Activated gamma-delta T cell (primary cell): ENCODE results near the gene MPC1.
A peak's percentile ranks its signal among the peaks of the same experiment; 100 is the strongest.
"Not testable (repeated sequence)": the region's sequence is repeated elsewhere in the genome, so short reads cannot be mapped to it uniquely, and the experiment has no call there.

Experiments used
- DNase-seq: peaks from one replicate; lab custom pipeline; 2025; lab: John Stamatoyannopoulos, UW

MPC1 gene

GRCh38 chr6:166344921-166345320, 37.8 kb downstream of the MPC1 start:
- DNase-seq, result not testable (repeated sequence)

DNA sequence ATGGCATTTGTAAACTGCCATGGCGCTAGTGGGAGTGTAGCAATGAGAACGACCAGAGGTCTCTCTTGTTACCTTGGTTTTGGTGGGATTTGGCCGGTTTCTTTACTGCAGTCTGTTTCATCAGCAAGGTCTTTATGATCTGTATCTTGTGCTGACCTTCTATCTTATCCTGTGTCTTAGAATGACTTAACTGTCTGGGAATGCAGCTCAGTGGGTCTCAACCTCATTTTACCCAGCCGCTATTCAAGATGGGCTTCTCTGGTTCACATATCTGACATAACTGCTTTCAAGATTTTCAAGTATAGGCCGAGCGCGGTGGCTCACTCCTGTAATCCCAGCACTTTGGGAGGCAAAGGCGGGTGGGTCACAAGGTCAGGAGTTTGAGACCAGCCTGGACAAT, 38.5 kb downstream of the MPC1 start:
- no peak for DNase-seq

- no peak for DNase-seq
Observed at GRCh38 chr6:166343150-166343487, 39.6 kb downstream of the MPC1 start.

GRCh38 chr6:166342349-166343149, 40.2 kb downstream of the MPC1 start, which contains the start of gene SFT2D1:
SFT2D1 (minus strand) TSS chr6:166342545; CDS start chr6:166342481, 64 bp downstream.
- DNase-seq, result peak; percentile 53

DNA sequence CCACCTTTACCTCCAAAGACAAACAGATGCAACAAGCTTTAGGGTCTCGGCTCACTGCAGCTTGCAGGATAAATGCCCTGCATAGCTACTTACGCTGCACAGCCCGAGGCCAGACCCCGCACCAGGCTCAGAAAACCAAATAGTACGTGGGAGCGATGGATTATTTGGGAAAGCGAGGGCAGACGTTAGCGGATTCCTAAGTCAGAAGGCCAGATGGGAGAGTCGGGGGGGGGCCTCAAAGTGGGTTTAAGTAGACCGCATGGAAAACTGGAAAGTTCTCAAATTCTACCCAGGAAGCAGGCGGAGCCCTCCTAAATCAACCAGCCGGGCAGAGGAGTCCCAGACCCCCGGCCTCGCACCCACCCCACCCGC, 40.8 kb downstream of the MPC1 start:
- no peak for DNase-seq

DNA sequence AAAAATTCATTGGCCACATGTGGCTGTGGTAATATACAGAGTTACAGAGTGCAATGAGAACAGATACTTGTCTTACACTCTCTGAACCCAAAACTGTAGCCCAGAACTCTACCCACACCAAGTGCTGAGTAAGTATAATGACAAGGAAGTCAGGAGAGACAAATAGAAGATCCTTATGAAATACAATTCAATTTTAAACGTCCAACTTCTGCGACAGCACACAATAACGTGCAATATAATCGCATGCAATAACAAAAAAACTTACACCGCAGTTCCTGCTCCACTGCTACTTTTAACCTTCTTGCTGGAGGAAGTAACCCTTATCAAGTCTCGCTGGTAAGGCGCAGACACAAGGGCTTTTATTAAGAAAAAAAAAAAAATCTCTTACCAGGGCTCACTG, 41.3 kb downstream of the MPC1 start:
- DNase-seq, result no peak

DNA sequence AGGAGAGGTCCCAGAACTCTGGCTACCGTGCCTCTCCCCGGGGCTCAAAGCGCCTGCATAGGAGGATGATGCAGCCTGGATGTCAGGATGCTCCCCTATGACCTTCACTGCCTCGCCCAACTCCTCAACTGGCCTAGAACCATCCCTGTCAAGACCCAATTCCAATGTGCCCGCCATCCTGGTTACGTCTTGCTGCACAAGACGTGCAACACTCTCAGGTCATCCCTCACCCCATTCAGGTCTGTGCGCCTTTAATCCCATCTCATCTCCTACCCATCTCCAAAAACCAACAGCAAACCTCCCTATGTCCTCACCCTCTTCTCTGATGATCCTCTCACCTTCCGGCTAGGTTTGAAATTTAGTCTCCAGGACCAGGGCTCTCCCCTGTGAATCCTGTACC, 43.9 kb downstream of the MPC1 start:
- DNase-seq, result no peak

GRCh38 chr6:166336847-166337246, 45.9 kb downstream of the MPC1 start:
- no peak for DNase-seq

DNA sequence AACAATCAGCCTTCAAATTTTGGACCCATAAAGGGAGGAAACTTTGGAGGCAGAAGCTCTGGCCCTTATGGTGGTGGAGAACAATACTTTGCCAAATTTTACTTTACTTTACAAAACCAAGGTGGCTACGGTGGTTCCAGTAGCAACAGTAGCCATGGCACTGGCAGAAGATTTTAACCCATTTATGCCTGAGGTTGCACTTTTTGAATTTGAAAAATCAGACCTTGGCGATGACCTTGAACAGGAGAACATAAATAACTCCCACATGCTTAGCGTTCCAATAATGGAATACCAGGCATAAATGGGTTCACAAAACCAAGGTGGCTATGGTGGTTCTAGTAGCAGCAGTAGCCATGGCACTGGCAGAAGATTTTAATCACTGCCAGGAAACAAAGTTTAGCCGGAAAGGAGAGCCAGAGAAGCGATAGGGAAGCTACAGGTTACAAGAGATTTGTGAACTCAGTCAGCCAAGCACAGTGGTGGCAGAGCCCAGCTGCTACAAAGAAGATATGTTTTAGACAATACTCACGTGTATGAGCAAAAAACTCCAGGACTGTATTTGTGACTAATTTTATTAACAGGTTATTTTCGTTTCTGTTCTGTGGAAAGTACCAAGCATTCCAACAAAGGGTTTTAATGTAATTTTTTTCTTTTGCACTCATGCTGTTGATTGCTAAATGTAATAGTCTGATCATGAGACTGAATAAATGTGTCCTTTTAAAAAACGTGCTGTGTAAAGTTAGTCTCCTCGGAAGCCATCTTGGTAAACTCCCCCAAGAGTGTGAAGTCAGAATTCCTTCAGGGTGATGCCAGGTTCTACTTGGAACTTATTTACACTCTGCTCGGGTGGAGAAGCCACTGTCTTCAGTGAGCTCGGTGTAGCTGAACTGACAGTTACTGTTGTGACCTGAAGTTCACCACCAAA, 47.1 kb downstream of the MPC1 start:
- no peak for DNase-seq

- DNase-seq, result no peak
Observed at GRCh38 chr6:166334878-166335277, 47.9 kb downstream of the MPC1 start.

DNA sequence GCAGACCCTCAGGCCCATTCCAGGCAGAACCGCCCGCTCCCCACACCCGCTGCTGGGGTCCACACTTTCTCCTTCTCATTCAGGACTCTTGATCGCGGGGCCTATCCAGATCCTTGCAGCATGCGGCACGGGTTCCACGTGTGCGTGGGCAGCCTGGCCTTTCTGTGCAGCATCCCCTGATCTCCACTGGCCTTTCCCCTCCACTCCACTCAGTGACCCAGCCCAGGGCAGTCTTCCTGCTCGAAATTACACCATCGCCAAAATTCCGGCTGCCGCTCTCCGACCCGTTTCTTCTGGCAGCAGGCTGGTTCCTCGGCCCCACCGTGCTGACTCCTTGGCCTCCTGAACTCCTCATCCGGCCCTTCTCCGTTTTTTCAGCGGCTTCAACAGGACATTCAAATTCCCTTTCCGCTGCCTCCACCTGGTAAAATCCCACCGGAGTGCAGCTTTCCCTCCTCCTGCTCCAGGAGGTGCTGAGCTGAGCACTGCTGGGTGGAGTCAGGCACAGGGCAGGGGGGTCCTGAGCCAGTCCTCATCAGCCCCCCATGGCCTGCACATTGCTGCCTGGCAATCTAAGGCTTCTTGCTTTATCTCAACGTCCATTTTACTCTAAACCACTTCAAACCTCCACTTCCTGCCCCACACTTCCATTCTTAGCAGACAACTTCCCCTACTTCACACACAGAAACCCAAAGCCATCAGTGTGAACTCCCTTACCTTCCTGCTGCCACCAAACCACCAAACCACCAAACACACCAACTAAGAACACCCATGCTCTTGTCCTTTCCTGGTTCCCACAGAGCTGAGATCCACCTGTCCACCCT, 49.4 kb downstream of the MPC1 start:
- no peak for DNase-seq

- DNase-seq, result no peak
Observed at GRCh38 chr6:166331503-166332415, 51.0 kb downstream of the MPC1 start.

- DNase-seq, result no peak
Observed at GRCh38 chr6:166330612-166331011, 52.1 kb downstream of the MPC1 start.

DNA sequence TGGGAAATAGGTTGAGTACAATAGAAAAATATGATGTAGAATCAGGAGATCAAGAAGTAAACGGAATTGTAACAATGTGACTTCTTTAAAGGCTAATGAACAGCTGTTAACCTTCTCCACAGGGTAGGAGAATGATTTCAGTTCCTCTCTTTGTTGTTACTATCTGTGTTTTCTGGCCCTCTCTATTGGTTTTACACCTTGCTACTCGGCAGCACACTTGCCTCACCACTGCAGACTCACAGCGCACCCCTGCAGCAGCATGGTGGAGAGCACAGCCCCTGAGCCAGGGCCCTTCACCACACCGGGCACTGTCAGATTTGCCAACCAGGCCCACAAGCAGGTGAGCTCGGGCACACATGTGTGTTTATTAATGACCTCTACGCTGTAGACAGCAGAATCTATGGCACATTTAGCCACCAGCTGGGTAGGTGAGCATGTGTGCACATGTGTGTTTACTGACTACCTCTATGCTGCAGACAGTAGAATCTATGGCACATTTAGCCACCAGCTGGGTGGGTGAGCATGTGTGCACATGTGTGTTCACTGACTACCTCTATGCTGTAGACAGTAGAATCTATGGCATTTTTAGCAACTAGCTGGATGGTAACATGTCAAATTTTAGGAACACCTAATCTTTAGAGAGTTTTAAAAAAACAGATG, 57.2 kb downstream of the MPC1 start:
- no peak for DNase-seq

DNA sequence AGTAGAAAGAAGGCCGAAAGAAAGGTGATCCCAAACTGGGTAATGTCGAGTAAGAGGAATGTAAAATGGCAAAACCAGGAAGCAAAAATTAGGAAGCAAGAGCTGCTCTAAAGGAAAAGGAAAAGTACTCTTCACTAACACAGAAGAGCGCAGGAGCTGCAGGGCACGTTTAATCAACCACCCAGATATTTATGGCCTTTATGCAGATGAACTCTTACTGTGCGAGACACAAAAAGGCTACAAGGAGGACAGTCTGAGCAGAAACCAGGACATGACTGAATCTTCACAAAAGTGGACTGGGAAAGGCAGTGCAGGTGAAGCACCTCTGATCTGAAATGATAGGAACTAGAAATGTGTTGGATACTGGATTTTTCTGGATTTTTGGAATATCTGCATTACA, 59.3 kb downstream of the MPC1 start:
- DNase-seq, result no peak

- DNase-seq, result no peak
Observed at GRCh38 chr6:166318649-166319600, 63.8 kb downstream of the MPC1 start.

DNA sequence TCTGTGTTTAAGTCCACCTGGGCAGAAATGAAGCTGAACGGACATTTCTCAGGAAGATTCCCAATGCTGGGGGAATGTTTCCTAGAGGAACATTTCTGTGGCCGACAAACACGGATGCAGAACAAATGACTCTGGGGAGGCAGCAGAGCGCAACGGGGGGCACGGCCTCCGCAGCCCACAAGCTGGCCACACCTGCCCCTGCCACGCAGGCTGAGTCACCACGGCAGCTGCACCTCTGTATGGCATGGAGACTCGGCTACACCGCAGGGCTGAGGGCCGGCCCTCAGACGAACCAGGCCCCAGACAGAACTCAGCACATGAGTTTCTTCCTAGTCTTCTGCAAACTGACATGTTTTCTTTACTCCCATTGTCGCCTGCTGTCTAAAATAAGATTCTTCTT, 64.5 kb downstream of the MPC1 start:
- DNase-seq, result no peak

- DNase-seq, result no peak
Observed at GRCh38 chr6:166317261-166318212, 65.2 kb downstream of the MPC1 start.
